GM13976 (cell line): ENCODE results near the gene CD79B.

Experiments used
- DNase-seq: peaks from one replicate; pipeline ENCODE4 v3.0.0; 2012; ENCODE audit warnings: low spot score
- CTCF ChIP-seq: IDR thresholded peaks from 2 replicates; pipeline ENCODE4 v1.5.1; 2012; ENCODE audit warnings: borderline replicate concordance, mild to moderate bottlenecking; ENCODE audit not compliant: insufficient read depth; ENCODE audit errors: extremely low read depth, missing control alignments, control extremely low read depth
- in situ Hi-C: fragments of 300-500 bp; cut with MboI; formaldehyde crosslinking; loops from one replicate; pipeline ENCODE4 v1.12.0; 2022; ENCODE audit warnings: low sequenced_read_pairs, mixed read lengths, inconsistent platforms; ENCODE audit not compliant: unreplicated experiment

The CD79B gene

GRCh38 chr17:63941162-63941561 is 9.0 kb upstream of the CD79B start:
- no peak for TF ChIP-seq CTCF
- in situ Hi-C loops, result no loop called here
- DNase-seq, result no peak

- no peak for DNase-seq
- no peak for TF ChIP-seq CTCF
- in situ Hi-C loops, result no loop called here
These were observed 8.5 kb upstream of the CD79B start for GRCh38 chr17:63940584-63940983.

- TF ChIP-seq CTCF, result no peak
- DNase-seq, result no peak
These were observed 7.8 kb upstream of the CD79B start for GRCh38 chr17:63939884-63940283.

GRCh38 chr17:63939401-63939800 is 7.3 kb upstream of the CD79B start:
- no peak for TF ChIP-seq CTCF
- in situ Hi-C loops, result no loop called here
- no peak for DNase-seq

More at GRCh38 chr17:63939884-63940283, 7.8 kb upstream of the CD79B start:
- in situ Hi-C loops, result no loop called here

GRCh38 chr17:63937920-63938319 is 5.8 kb upstream of the CD79B start:
- TF ChIP-seq CTCF, result no peak
- DNase-seq, result no peak
- in situ Hi-C loops, result no loop called here

GRCh38 chr17:63937319-63937718 is 5.2 kb upstream of the CD79B start:
- in situ Hi-C loops, result no loop called here
- no peak for DNase-seq

More at GRCh38 chr17:63937319-63937718, 5.2 kb upstream of the CD79B start:
- TF ChIP-seq CTCF, result no peak
